C4-2B (cell line): ENCODE data around the gene WFDC13.

Source experiments
- ZFX ChIP-seq: fragments of 450-650 bp; IDR thresholded peaks from 2 replicates; pipeline ENCODE4 v1.6.1; 2017
- TF ChIP-seq, protein P1 (sequence below): fragments of 450-650 bp; conservative IDR thresholded peaks from 2 replicates; pipeline ENCODE4 v1.5.1; 2017; ENCODE audit warnings: mild to moderate bottlenecking

DNA sequence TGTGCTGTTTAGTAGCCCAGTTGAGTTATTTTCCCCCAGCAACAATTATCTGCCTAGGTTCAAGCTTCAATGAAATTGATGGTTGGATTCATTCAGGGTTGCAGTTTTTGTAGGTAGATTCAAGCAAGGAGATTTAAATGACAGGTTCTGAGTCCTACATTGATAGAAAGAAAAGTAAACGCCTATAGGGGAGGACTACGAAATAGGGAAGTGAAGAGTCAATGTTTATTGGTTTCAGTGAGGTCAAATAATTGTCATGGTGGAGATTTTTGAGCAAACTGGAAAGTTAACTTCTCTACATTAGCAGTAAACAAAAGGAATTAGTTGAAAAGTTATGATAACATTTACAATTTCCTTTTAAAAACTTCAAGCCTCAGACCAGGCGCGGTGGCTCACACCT, 734 bp upstream of the WFDC13 start:
- TF ChIP-seq, protein P1, sequence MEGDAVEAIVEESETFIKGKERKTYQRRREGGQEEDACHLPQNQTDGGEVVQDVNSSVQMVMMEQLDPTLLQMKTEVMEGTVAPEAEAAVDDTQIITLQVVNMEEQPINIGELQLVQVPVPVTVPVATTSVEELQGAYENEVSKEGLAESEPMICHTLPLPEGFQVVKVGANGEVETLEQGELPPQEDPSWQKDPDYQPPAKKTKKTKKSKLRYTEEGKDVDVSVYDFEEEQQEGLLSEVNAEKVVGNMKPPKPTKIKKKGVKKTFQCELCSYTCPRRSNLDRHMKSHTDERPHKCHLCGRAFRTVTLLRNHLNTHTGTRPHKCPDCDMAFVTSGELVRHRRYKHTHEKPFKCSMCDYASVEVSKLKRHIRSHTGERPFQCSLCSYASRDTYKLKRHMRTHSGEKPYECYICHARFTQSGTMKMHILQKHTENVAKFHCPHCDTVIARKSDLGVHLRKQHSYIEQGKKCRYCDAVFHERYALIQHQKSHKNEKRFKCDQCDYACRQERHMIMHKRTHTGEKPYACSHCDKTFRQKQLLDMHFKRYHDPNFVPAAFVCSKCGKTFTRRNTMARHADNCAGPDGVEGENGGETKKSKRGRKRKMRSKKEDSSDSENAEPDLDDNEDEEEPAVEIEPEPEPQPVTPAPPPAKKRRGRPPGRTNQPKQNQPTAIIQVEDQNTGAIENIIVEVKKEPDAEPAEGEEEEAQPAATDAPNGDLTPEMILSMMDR: no peak
- no peak for TF ChIP-seq ZFX
